Parathyroid adenoma (tissue), 2 donors: ENCODE data around the gene ERCC4.

ENCODE experiments used
- H2AFZ ChIP-seq: fragments of 300-600 bp; sonication (generic); one replicate; pipeline ENCODE4 v1.7.0; 2017; ENCODE audit warnings: antibody characterized with exemption, mild to moderate bottlenecking
- H3K27ac ChIP-seq: fragments of 300-600 bp; sonication (generic); one replicate; pipeline ENCODE4 v1.7.0; 2017
- H3K27me3 ChIP-seq: fragments of 300-600 bp; sonication (generic); one replicate; pipeline ENCODE4 v1.7.0; 2017; ENCODE audit warnings: low read length; ENCODE audit not compliant: control insufficient read depth, insufficient read depth
- H3K36me3 ChIP-seq: fragments of 300-600 bp; sonication (generic); one replicate; pipeline ENCODE4 v1.7.0; 2017; ENCODE audit warnings: low read length; ENCODE audit not compliant: control insufficient read depth, insufficient read depth
- H3K4me1 ChIP-seq: fragments of 300-600 bp; sonication (generic); one replicate; pipeline ENCODE4 v1.7.0; 2017; ENCODE audit warnings: control low read depth
- H3K4me2 ChIP-seq: fragments of 300-600 bp; sonication (generic); one replicate; pipeline ENCODE4 v1.7.0; 2017; ENCODE audit warnings: low read length
- H3K4me3 ChIP-seq: fragments of 300-600 bp; sonication (generic); one replicate; pipeline ENCODE4 v1.7.0; 2017; ENCODE audit warnings: low read depth, low read length
- H3K79me2 ChIP-seq: fragments of 300-600 bp; sonication (generic); one replicate; pipeline ENCODE4 v1.7.0; 2017; ENCODE audit warnings: control low read depth
- H3K9ac ChIP-seq: fragments of 300-600 bp; sonication (generic); one replicate; pipeline ENCODE4 v1.7.0; 2017; ENCODE audit warnings: mild to moderate bottlenecking
- H3K9me3 ChIP-seq: fragments of 300-600 bp; sonication (generic); one replicate; pipeline ENCODE4 v1.7.0; 2017; ENCODE audit warnings: low read length; ENCODE audit not compliant: control insufficient read depth
- TF ChIP-seq, protein P1 (sequence below): fragments of 300-600 bp; sonication (generic); IDR thresholded peaks from one replicate; pipeline ENCODE4 v1.7.0; 2017; ENCODE audit warnings: antibody characterized with exemption, mild to moderate bottlenecking
- donor health status: primary hyperparathyroidism.

The ERCC4 gene

DNA sequence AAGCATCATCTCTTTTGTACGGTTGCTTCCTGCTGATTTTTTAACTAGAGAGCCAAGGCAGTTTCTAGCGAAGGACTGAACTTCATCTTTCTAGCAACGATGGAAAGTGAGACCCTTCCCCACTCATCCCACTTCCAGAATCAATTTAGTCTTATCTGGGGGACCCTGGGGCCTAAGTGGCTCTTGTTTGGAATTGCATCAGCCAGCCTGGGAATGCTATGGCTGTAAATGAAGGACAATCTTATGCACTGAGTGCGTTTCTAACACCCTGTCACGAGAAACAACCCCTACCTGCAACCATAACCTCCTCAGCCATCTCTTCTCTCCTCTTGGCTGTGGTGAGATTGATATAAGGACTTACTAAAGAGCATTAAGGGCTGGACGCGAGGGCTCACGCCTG is 64.8 kb downstream of the ERCC4 start:
- Histone ChIP-seq H3K4me3 (no peak overlapping the region), H2AFZ (no peak overlapping the region), H3K27ac (no peak overlapping the region), H3K4me2 (no peak overlapping the region), H3K79me2 (no peaks in the 10 kb centered on the region), H3K27me3 (no peaks in the 10 kb centered on the region), H3K4me1 (no peaks in the 10 kb centered on the region), H3K9me3 (no peaks in the 10 kb centered on the region), H3K36me3 (no peaks in the 10 kb centered on the region), H3K9ac (no peak overlapping the region)
- TF ChIP-seq, protein P1, sequence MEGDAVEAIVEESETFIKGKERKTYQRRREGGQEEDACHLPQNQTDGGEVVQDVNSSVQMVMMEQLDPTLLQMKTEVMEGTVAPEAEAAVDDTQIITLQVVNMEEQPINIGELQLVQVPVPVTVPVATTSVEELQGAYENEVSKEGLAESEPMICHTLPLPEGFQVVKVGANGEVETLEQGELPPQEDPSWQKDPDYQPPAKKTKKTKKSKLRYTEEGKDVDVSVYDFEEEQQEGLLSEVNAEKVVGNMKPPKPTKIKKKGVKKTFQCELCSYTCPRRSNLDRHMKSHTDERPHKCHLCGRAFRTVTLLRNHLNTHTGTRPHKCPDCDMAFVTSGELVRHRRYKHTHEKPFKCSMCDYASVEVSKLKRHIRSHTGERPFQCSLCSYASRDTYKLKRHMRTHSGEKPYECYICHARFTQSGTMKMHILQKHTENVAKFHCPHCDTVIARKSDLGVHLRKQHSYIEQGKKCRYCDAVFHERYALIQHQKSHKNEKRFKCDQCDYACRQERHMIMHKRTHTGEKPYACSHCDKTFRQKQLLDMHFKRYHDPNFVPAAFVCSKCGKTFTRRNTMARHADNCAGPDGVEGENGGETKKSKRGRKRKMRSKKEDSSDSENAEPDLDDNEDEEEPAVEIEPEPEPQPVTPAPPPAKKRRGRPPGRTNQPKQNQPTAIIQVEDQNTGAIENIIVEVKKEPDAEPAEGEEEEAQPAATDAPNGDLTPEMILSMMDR, result no peak

DNA sequence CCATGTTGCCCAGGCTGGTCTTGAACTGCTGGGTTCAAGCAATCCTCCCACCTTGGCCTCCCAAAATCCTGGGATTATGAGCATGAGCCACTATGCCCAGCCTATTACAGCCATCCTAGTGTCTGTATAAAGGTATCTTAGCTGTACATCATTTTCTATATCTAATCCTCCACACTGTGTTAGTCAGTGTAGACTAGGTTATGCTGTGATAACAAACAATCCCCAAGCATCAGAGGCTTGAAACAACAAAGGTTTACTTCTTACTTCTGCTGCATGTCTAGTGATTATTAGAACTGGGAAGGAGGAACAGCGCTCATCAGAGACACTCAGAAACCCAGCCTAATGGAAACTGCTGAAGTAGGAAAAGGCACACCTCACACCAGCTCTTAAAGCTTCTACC is 68.1 kb downstream of the ERCC4 start:
- no peaks in the 10 kb centered on the region for H3K4me1 ChIP-seq
- H3K36me3 ChIP-seq, result no peaks in the 10 kb centered on the region
- no peak overlapping the region for H3K9ac ChIP-seq
- no peaks in the 10 kb centered on the region for H3K9me3 ChIP-seq
- H3K4me2 ChIP-seq, result no peak overlapping the region
- H3K27me3 ChIP-seq, result no peaks in the 10 kb centered on the region
- no peak overlapping the region for H3K4me3 ChIP-seq
- no peak overlapping the region for H2AFZ ChIP-seq
- H3K79me2 ChIP-seq, result no peaks in the 10 kb centered on the region
- no peak overlapping the region for H3K27ac ChIP-seq
- TF ChIP-seq, protein P1, result no peak

DNA sequence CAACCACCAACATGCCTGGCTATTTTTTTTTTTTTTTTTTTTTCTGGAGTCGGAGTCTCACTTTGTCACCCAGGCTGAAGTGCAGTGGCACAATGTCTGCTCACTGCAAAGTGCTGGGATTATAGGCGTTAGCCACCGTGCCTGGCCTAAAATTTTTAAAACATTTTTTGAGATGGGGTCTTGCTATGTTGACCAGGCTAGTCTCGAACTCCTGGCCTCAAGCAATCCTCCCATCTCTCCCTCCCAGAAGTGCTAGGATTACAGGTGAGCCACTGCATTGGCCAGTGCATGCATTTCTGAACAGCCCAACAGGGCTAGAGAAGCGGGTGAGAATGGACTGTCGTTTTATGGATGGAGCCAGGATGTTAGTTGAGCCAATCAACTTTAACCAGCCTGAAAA is 72.4 kb downstream of the ERCC4 start:
- Histone ChIP-seq H3K9me3 (no peaks in the 10 kb centered on the region), H3K27me3 (no peaks in the 10 kb centered on the region)

DNA sequence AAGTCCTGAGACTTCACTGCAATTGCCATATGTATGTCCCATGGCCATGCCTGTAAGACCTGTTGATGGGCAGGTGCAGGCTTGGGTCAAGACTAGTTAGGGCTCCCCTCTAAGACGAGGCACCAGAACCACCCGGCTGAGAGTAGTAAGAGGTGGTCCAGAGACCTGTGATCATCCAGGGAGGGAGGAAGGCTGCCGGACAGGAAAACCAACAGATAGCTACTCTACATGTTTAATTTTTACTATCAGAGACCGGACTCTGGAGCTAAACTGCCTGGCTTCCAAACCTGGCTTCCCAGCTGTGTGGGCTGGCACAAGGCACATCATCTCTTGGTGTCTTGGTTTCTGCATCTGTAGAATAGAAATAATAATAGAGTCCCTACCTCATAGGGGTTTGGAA is 73.0 kb downstream of the ERCC4 start:
- Histone ChIP-seq H3K9ac (no peak overlapping the region), H3K4me3 (no peak overlapping the region), H3K9me3 (no peaks in the 10 kb centered on the region), H3K36me3 (no peaks in the 10 kb centered on the region), H3K4me1 (no peaks in the 10 kb centered on the region), H3K27ac (no peak overlapping the region), H3K4me2 (no peak overlapping the region), H2AFZ (no peak overlapping the region), H3K27me3 (no peaks in the 10 kb centered on the region), H3K79me2 (no peaks in the 10 kb centered on the region)
- TF ChIP-seq, protein P1, result no peak

More for the DNA sequence above, 72.4 kb downstream of the ERCC4 start:
- Histone ChIP-seq H2AFZ (no peak overlapping the region), H3K27ac (no peak overlapping the region), H3K4me2 (no peak overlapping the region), H3K79me2 (no peaks in the 10 kb centered on the region), H3K4me3 (no peak overlapping the region), H3K4me1 (no peaks in the 10 kb centered on the region), H3K36me3 (no peaks in the 10 kb centered on the region), H3K9ac (no peak overlapping the region)
- TF ChIP-seq, protein P1, result no peak

DNA sequence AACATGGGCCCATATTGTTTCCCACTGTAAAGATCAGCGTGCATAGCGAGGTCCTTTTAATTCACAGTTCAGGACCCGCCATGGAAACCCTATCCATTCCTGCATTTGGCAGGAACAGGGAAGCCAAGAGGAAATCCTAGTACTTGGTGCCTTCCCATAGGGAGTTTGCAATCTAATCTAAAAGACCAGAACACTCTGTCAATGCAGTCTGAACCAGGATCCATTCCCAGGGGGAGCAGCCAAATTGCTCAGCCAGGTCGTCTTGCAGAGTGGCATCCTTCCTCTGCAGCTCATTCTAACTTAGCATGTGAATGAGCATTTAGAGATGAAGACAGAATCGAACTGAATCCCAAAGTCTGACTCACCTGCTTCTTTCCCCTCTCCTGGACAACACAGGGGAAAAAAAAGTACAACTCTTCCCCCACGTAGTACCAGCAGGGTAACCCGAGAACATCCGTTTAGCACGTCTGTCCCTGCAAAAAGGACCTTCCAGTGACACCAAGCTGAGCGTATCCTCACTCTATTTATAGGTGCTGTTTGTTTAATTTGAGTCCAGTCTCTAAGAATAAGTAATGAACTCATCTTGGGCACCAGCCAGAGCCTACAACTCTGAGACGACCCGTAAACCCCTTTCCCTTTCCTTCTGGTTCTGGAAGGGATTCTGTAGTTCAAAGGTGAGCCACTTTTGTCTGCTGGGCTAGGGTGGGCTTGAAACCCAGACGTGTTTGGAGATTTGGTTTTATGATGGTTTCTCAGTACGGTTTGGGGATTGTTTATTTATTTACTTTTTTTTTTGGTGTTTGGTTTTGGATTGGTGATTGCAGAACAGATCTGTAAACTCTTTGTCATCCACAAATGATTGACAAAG is 74.5 kb downstream of the ERCC4 start:
- Histone ChIP-seq H3K9ac (no peak overlapping the region), H3K4me3 (no peak overlapping the region), H3K79me2 (no peaks in the 10 kb centered on the region), H3K27me3 (no peaks in the 10 kb centered on the region), H2AFZ (no peak overlapping the region), H3K27ac (no peak overlapping the region), H3K4me2 (no peak overlapping the region), H3K36me3 (no peaks in the 10 kb centered on the region), H3K4me1 (no peaks in the 10 kb centered on the region), H3K9me3 (no peaks in the 10 kb centered on the region)
- TF ChIP-seq, protein P1, result no peak
